K562 (cell line): ENCODE results near the gene AIFM3. TPM values are rescaled to one million over a fixed set of nuclear protein-coding genes. Genes with fewer than 3 reads are reported as not detected.

ENCODE experiments used
- CCNT2 ChIP-seq: IDR thresholded peaks from 2 replicates; pipeline ENCODE4 v1.6.1; 2011; ENCODE audit warnings: borderline replicate concordance, low read depth, mild to moderate bottlenecking, moderate library complexity, mixed read lengths, low read length; ENCODE audit not compliant: insufficient read length; ENCODE audit errors: extremely low read depth
- CREB1 ChIP-seq, 2 experiments: sonication (generic) in 1 of 2; formaldehyde crosslinking in 1 of 2; IDR thresholded peaks; 2 replicates each; pipeline versions ENCODE4 v1.6.1 to v1.8.0; 2012 to 2022; ENCODE audit warnings: inconsistent platforms in 1 of 2, mild to moderate bottlenecking in 1 of 2, missing genetic modification reagents in 1 of 2, moderate library complexity in 1 of 2
- E2F3 ChIP-seq: fragments of 250-450 bp; sonication (Bioruptor Pico); IDR thresholded peaks from 2 replicates; pipeline ENCODE4 v1.4.0; 2020; ENCODE audit warnings: mild to moderate bottlenecking
- ELF1 ChIP-seq: fragments of 200-800 bp; sonication (Bioruptor generic); IDR thresholded peaks from 2 replicates; pipeline ENCODE4 v1.6.1; 2016; ENCODE audit warnings: missing genetic modification characterization, missing compliant biosample characterization
- NFYB ChIP-seq: IDR thresholded peaks from 2 replicates; pipeline ENCODE4 v1.6.1; 2011; ENCODE audit warnings: mild to moderate bottlenecking, moderate library complexity; ENCODE audit not compliant: insufficient read length; ENCODE audit errors: extremely low read depth
- NUFIP1 ChIP-seq: fragments of 450-650 bp; IDR thresholded peaks from 2 replicates; pipeline ENCODE4 v1.6.1; 2018; ENCODE audit not compliant: partially characterized antibody
- PHF20 ChIP-seq: fragments of 450-650 bp; IDR thresholded peaks from 2 replicates; pipeline ENCODE4 v1.6.1; 2018; ENCODE audit not compliant: partially characterized antibody
- REST ChIP-seq, 2 experiments: fragments of 450-650 bp; formaldehyde crosslinking in 1 of 2; IDR thresholded peaks; 2 replicates each; pipeline versions ENCODE4 v1.4.0 to v1.6.1; 2014 to 2020; ENCODE audit warnings: mild to moderate bottlenecking in 2 of 2, borderline replicate concordance in 1 of 2, low read depth in 1 of 2
- TAF9B ChIP-seq: fragments of 450-650 bp; IDR thresholded peaks from 2 replicates; pipeline ENCODE4 v1.6.1; 2018; ENCODE audit warnings: mild to moderate bottlenecking; ENCODE audit not compliant: partially characterized antibody
- ZEB2 ChIP-seq: fragments of 450-650 bp; IDR thresholded peaks from 2 replicates; pipeline ENCODE4 v1.6.1; 2016
- ZFPM2 ChIP-seq: fragments of 250-450 bp; sonication (Bioruptor Pico); IDR thresholded peaks from 2 replicates; pipeline ENCODE4 v1.5.1; 2022; ENCODE audit warnings: mild to moderate bottlenecking
- ZNF395 ChIP-seq: fragments of 200-800 bp; sonication (Bioruptor generic); IDR thresholded peaks from 2 replicates; pipeline ENCODE4 v1.6.1; 2017; ENCODE audit warnings: missing genetic modification characterization, missing compliant biosample characterization
- ZNF431 ChIP-seq: sonication (generic); formaldehyde crosslinking; IDR thresholded peaks from 2 replicates; pipeline ENCODE4 v1.8.0; 2022; ENCODE audit warnings: mild to moderate bottlenecking, missing genetic modification reagents
- ZNF551 ChIP-seq: fragments of 250-450 bp; sonication (Bioruptor Pico); IDR thresholded peaks from 2 replicates; pipeline ENCODE4 v1.5.0; 2021; ENCODE audit warnings: mild to moderate bottlenecking, moderate library complexity
- ZNF586 ChIP-seq: fragments of 450-650 bp; formaldehyde crosslinking; conservative IDR thresholded peaks from 2 replicates; pipeline ENCODE4 v1.4.0; 2020; ENCODE audit warnings: mild to moderate bottlenecking, moderate library complexity
- ZNF717 ChIP-seq: fragments of 250-450 bp; sonication (Bioruptor Pico); IDR thresholded peaks from 2 replicates; pipeline ENCODE4 v1.5.0; 2021
- polyA plus RNA-seq, 8 experiments: library from polyadenylated mRNA; depleted of rRNA in 4 of 8; stranded (reverse) in 5 of 8; unstranded in 3 of 8; fragments of >200 nt; fragmentation: Nextera tagmentation in 2 of 8; fragmentation: Illumina TruSeq in 1 of 8; extraction: Ambion mirVana in 2 of 8; extraction: Trizol in 1 of 8; gene quantifications; 2 replicates each; pipeline versions ENCODE4 v1.2.1 to v1.2.3, GENCODE V29; 2011 to 2014; ENCODE audit warnings: inconsistent platforms in 1 of 8, missing spikeins in 1 of 8
- total RNA-seq, 7 experiments: library from RNA; depleted of rRNA in 6 of 7; stranded (reverse); fragments of >200 nt in 6 of 7; fragmentation: Illumina TruSeq in 2 of 7; extraction: Trizol in 2 of 7; gene quantifications; 2 replicates each; pipeline versions ENCODE4 v1.2.1 to v1.2.3, GENCODE V29; 2011 to 2021; ENCODE audit warnings: low replicate concordance in 1 of 7
- TF ChIP-seq, protein P1 (sequence below): sonication (generic); formaldehyde crosslinking; IDR thresholded peaks from 2 replicates; pipeline ENCODE4 v1.9.0; 2022; ENCODE audit warnings: mild to moderate bottlenecking, missing genetic modification reagents

The AIFM3 gene
- total and polyA plus RNA-seq, 9 of the 15 experiments (the other 6 are each of a cell fraction or from before 2014, with no cell fraction given): 0.03 to 0.20 (median 0.07) TPM; not detected in 1

DNA sequence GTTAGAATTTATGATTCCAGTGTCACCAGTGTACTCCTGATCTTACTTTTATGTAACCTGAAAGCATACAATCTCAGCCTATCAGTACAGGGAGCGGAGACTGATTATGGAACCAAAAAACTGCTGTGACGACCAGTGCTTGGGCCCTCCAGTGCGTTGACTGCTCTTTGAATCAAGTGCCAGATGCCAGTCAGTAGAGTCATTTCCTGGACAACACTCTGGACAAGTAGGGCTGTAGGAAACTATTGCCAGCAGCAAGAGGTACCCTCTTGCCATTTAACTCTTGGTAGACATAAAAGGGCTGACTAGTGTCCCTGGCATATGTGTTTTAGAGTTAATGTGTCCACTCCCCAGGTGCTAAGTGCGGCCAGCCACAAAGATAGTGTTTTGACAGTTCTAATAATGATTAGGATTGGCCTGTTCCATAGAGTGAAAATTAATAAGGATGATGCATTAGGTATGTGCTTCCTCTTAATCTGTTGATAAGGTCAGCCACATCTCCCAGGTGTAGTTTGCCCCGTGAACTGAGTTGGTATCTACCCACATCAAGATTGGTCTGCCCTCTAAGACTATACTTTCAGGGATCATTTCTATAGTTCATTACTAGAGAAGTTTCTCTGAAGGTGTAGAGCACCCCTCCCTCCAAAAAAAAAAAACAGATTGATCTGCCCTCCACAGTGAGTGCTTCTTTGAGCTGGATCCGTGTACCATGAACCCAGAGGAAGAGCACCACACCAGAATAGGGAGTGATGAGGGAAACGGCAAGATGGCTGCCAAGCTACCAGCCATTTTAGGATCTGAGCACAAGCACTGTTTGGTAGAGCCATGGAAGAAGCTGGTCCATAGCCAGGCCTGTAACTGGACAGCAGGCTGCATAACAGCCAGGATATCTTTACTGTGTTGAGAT lies 20.7 kb upstream of the AIFM3 start (continued):
- TF ChIP-seq ZNF395: no peak
- TF ChIP-seq, protein P1, sequence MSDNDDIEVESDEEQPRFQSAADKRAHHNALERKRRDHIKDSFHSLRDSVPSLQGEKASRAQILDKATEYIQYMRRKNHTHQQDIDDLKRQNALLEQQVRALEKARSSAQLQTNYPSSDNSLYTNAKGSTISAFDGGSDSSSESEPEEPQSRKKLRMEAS (CRISPR knock-in tag): no peak; the same call in 1 of the 2 replicates
- no peak for TF ChIP-seq ZNF551 (CRISPR knock-in tag)
- no peak for TF ChIP-seq CREB1 (IDR thresholded peaks at IDR 0.05)
- 0 out of 2 replicates have a peak, but pooled peaks have one; percentile 29 for TF ChIP-seq CREB1 (CRISPR knock-in tag; IDR thresholded peaks at IDR 0.05)
- TF ChIP-seq TAF9B: no peak
- no peak for TF ChIP-seq CCNT2
- TF ChIP-seq ZEB2: no peak
- TF ChIP-seq ZNF586 (CRISPR knock-in tag): no peak
- TF ChIP-seq ZNF431 (CRISPR knock-in tag): no peak
- TF ChIP-seq PHF20: no peak
- TF ChIP-seq E2F3 (CRISPR knock-in tag): 0 out of 2 replicates have a peak, but pooled peaks have one; percentile 43
- no peak for TF ChIP-seq REST (IDR thresholded peaks at IDR 0.05; ENCODE audit: borderline replicate concordance)
- TF ChIP-seq REST (CRISPR knock-in tag; IDR thresholded peaks at IDR 0.05; ENCODE audit: low read depth): no peak
- no peak for TF ChIP-seq ZNF717
- TF ChIP-seq NUFIP1: no peak
- no peak for TF ChIP-seq NFYB
- TF ChIP-seq ZFPM2 (CRISPR knock-in tag): no peak
- no peak for TF ChIP-seq ELF1
